GM12872 (cell line): ENCODE results near the gene SLC23A1.

Source experiments
- CTCF ChIP-seq: IDR thresholded peaks from 3 replicates; pipeline ENCODE4 v1.5.1; 2011; ENCODE audit warnings: low read depth, mild to moderate bottlenecking, low read length, moderate library complexity; ENCODE audit not compliant: insufficient read depth

The SLC23A1 gene

GRCh38 chr5:139358064-139358463 lies 25.0 kb downstream of the SLC23A1 start:
- TF ChIP-seq CTCF, result no peak

- TF ChIP-seq CTCF, result no peak
Measured at GRCh38 chr5:139354186-139354585, 28.9 kb downstream of the SLC23A1 start.

- no peak for TF ChIP-seq CTCF
Measured at GRCh38 chr5:139344177-139344576, 38.9 kb downstream of the SLC23A1 start.

- TF ChIP-seq CTCF, result no peak
Measured at GRCh38 chr5:139343476-139343875, 39.6 kb downstream of the SLC23A1 start.

- TF ChIP-seq CTCF, result no peak
Measured at GRCh38 chr5:139342423-139342723, 40.7 kb downstream of the SLC23A1 start.

GRCh38 chr5:139341689-139342422 lies 41.2 kb downstream of the SLC23A1 start, which contains the start of gene PAIP2:
Gene PAIP2 (plus strand): TSS chr5:139341854. CDS start chr5:139363785, 21,931 bp downstream.
- peak; percentile 84 for TF ChIP-seq CTCF

- no peak for TF ChIP-seq CTCF
Measured at GRCh38 chr5:139341187-139341688, 41.9 kb downstream of the SLC23A1 start.
